Breast epithelium (tissue), 3 donors: ENCODE measurements around the gene PDE6B.

Experiments
- POLR2A ChIP-seq: fragments of 450-650 bp; IDR thresholded peaks from one replicate; pipeline ENCODE4 v1.6.1; 2016; ENCODE audit warnings: antibody characterized with exemption, mild to moderate bottlenecking, moderate library complexity
- POLR2AphosphoS5 ChIP-seq, 3 donors: sonication (generic); formaldehyde crosslinking; IDR thresholded peaks; one replicate each; pipeline ENCODE4 v1.6.1; 2017; ENCODE audit warnings: antibody characterized with exemption in 3 of 3
- TF ChIP-seq, protein P1 (sequence below), 3 donors: fragments of 450-650 bp; IDR thresholded peaks; one replicate each; pipeline ENCODE4 v1.5.1; 2016 to 2017; ENCODE audit warnings: antibody characterized with exemption in 3 of 3, mild to moderate bottlenecking in 3 of 3, moderate library complexity in 3 of 3

DNA sequence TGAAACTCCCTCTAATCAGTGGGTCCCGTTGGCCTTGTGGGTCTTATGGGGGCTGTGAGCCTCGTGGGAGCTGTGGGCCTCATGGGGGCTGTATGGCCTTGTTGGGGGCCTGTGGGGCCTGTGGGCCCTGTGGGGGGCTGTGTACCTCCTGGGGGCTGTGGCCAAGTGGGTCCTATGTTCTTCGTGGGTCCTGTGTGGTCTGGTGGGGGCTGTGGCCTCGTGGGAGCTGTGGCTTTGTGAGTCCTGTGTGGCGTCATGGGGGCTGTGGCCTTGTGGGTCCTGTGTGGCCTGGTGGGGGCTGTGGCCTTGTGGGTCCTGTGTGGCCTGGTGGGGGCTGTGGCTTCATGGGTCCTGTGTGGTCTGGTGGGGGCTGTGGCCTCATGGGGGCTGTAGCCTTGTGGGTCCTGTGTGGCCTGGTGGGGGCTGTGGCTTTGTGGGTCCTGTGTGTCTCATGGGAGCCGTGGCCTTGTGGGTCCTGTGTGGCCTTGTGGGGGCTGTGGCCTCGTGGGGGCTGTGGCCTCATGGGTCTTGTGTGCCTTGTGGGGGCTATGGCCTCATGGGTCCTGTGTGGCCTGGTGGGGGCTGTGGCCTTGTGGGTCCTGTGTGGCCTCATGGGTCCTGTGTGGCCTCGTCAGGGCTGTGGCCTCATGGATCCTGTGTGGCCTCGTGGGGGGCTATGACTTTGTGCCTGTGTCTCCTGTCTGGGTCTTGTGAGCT lies 87.7 kb downstream of the PDE6B start:
- TF ChIP-seq, protein P1, sequence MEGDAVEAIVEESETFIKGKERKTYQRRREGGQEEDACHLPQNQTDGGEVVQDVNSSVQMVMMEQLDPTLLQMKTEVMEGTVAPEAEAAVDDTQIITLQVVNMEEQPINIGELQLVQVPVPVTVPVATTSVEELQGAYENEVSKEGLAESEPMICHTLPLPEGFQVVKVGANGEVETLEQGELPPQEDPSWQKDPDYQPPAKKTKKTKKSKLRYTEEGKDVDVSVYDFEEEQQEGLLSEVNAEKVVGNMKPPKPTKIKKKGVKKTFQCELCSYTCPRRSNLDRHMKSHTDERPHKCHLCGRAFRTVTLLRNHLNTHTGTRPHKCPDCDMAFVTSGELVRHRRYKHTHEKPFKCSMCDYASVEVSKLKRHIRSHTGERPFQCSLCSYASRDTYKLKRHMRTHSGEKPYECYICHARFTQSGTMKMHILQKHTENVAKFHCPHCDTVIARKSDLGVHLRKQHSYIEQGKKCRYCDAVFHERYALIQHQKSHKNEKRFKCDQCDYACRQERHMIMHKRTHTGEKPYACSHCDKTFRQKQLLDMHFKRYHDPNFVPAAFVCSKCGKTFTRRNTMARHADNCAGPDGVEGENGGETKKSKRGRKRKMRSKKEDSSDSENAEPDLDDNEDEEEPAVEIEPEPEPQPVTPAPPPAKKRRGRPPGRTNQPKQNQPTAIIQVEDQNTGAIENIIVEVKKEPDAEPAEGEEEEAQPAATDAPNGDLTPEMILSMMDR (IDR thresholded peaks at IDR 0.05), result no peak
- TF ChIP-seq POLR2A (no peak), POLR2AphosphoS5 (IDR thresholded peaks at IDR 0.05) (no peak)
